GM18858 (cell line): ENCODE measurements around the gene GALNT11.

Source experiments
- ATAC-seq: cut with Tn5 transposase; IDR thresholded peaks from one replicate; pipeline ENCODE4 v1.9.1; 2021; ENCODE audit not compliant: unreplicated experiment

GALNT11 gene

GRCh38 chr7:152115021-152115718 is 89.7 kb downstream of the GALNT11 start:
- no peak for ATAC-seq

GRCh38 chr7:152117356-152117755 is 91.9 kb downstream of the GALNT11 start:
- ATAC-seq: no peak

DNA sequence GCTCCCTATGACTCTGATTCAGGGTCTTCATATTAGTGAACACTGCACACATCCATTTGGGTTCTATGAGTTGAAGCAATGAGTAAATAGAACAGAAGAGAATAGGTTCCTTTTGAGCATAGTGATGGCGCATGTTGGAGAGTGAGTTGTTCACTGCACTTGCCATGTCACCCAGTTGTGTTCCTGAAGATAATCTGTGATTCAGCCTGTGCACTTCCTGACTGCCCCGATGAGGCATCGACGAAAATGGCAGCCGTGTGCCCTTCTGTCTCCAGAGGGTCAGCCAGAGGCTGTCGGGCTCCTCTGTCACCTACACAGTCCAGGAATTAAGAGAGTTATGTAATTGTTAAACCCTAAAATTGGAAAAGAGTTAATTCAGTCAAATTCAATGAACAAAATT is 94.7 kb downstream of the GALNT11 start:
- no peak for ATAC-seq

DNA sequence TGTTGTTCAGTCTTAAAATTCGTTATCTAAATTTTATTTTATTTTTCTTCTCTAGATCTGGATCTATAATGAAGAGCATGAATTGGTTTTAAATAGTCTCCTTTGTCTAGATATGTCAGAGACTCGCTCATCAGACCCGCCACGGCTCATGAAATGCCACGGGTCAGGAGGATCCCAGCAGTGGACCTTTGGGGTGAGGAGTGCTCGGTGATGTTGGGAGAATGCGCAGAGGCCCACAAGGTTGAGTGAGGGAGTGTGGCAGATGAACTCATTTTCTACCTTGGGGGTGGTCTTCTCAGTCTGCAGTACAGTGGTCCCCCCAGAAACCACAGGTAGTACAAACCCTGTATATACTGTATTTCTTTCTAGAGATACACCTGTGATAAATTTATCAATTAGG is 95.3 kb downstream of the GALNT11 start:
- ATAC-seq: no peak

DNA sequence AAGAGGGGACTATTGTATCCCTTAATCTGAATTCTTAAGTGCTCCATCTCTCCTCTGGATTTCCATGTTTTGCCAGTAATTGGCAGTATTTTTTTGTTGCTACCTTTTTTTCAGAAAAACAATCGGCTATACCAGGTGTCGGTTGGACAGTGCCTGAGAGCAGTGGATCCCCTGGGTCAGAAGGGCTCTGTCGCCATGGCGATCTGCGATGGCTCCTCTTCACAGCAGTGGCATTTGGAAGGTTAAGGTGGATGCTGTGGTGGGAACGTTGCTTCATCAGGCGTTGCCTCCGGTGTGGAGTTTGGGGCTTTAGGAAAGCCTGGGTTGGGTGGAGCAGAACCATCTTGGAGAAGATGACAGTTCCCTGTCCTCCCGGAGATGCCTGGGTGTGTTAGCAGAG is 96.0 kb downstream of the GALNT11 start:
- no peak for ATAC-seq

DNA sequence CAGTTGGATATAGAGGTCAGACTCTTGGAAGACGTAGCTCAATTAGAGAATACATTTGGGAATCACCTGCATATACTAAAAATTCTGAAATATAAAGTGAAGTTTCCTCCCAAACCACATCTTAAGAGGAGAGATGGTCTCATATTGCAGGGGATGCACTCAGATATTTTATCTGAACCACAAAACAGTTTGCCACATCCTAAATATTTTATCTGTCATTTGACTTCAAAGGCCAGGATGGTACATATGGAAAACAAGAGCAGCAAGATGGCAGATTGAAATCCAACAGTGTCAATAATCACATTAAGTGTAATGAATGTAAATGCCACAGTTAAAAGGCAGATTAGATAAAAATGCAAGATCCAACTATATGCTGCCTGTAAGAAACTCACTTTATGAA is 97.1 kb downstream of the GALNT11 start:
- ATAC-seq: no peak

DNA sequence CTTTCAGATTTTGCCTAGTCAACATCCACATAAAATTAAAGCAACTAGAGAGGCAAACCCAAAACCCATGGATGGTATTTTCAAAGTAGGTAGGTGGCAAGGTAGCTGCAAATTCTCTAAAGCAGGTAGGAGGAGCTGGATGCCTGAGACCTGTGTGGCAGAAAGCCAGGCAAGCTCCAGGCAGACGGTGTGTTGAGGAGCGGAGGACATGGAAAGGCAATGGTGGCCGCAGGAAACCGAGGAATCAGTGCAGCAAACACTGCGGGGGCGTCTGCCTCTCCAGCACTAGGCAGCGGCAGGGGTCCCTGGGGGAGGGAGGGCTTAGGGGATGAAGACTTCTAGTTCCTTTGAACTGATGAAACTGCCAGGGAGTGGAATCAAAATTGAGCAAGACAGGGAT is 101.3 kb downstream of the GALNT11 start:
- no peak for ATAC-seq

DNA sequence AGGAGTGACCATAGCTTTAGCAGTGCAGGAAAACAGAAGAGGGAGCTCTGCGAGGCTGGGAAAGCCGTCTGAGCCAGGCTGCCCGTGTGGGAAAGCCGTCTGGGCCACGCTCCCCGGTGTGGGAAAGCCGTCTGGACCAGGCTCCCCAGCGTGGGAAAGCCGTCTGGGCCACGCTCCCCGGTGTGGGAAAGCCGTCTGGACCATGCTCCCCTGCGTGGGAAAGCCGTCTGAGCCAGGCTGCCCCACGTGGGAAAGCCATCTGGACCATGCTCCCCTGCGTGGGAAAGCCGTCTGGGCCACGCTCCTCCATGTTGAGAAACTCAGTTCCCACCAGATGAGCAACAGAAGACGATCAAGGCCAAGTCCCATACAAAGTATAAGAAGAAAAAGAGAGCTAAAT is 101.8 kb downstream of the GALNT11 start:
- no peak for ATAC-seq

GRCh38 chr7:152128252-152128651 is 102.8 kb downstream of the GALNT11 start:
- ATAC-seq: no peak

DNA sequence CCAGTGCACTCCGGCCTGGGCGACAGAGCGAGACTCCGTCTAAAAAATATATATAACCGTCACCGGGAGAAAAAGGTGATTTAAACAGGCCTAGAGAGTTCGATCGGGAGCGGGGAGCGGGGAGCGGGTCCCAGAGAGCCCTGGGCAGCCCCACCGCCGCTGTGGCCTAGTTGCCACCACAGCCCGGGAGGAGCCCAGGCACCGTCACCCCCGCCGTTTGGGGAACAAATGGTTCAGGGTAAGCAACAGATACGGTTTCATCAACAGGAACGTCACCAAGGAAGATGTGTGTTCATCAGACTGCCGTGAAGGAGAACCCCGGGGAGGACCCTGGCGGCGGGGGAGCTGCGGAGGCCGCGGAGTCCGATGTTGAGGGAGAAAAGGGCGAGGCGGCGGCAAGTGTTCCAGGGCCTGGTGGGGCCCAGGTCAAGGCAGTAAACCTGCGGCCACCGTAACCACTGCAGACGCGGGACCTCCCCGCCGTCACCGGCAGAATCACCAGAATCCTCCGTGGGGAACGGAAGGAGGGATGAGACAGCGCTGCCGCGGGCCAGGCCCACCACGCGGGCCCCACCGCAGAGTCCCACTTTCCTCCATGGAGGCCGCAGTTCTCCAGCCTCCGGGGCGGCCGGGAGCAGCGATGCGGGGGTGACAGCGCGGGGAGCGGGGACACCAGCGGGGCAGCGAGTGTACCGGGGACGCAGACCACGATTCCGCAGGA is 103.4 kb downstream of the GALNT11 start:
- no peak for ATAC-seq

DNA sequence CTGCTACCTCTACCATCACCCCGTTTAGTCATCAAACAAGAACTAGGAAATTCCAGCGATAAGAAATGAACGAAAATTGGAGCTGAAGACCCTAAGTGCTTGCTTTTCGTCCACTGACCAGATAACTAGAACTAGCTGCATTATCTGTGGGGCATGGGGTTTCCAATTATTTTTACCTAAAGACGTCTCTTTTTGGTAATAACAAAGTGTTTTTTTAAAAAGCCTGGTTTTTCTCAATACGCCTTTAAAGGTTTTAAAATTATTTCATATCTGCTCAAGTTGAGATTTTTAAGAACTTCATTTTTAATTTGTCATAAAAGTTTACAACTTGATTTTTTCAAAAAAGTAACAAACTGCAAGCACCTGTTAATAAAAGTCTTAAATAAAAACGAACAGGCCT is 104.2 kb downstream of the GALNT11 start:
- no peak for ATAC-seq

- no peak for ATAC-seq
Measured at GRCh38 chr7:152130658-152131590, 105.5 kb downstream of the GALNT11 start.

- no peak for ATAC-seq
Measured at GRCh38 chr7:152131981-152132494, 106.6 kb downstream of the GALNT11 start.

GRCh38 chr7:152132812-152133211 is 107.3 kb downstream of the GALNT11 start:
- ATAC-seq: no peak

DNA sequence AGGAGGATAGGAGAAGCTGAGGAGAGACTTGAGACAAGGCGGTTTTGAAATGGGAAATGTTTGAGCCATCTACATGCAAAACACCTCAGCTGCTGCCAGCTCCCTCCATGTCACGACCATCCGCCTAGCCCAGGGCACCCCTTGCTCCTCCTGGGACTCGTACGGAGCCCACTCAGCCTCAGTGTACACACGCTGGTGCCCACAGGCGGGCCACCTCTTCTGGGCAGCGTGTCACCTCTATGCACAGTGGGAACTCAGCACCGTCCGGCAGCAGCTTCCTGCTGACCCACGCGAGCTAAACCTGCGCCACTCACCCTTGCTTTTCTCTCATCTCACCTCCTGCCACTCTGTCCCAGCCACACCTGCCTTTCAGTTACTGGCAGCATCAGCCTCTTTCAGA is 108.3 kb downstream of the GALNT11 start:
- ATAC-seq: no peak

DNA sequence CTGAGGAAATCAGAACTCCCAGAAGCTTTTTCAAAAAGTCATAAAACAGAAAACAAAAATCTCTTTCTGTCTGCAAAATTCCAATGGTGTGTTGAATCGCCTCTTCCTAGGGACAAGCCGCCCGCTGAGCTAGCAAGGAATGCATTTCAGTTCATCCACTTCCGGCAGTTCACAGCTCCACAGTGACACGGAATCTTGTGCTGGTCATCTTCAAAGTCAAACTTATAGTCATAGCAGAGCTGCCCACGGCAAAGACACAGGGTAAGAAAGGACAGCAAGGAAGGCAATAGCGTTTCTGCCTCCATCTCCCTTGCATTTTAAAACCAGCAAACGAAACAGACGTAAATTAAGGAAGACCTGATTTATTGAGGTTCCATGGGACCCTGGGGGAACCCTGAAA is 111.2 kb downstream of the GALNT11 start:
- ATAC-seq: no peak

DNA sequence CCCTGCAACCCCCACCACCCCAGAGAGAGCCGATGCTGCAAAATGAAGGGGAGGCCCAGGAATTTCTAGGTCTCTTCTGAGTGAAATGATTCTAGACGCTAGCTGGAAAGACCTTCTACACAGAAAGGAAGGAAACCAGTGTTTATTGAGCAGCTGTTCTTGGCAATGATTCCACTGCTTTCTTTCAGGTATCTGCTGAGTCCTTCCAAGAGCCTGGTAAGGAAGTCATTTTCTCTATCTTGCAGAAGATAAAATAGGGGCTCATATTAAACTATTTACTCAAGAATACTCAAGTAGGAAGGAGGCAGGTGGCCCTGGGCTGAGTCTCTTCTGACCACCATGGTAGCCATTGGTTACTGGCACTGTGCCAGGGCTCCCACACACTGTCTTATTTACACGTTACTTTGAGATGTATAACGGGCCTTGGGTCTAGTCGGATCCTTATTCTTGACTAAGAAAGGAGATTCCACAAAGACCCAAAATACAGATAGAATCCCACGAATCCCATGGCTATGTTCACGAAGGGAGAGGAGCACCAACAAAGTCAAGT is 112.1 kb downstream of the GALNT11 start:
- no peak for ATAC-seq

DNA sequence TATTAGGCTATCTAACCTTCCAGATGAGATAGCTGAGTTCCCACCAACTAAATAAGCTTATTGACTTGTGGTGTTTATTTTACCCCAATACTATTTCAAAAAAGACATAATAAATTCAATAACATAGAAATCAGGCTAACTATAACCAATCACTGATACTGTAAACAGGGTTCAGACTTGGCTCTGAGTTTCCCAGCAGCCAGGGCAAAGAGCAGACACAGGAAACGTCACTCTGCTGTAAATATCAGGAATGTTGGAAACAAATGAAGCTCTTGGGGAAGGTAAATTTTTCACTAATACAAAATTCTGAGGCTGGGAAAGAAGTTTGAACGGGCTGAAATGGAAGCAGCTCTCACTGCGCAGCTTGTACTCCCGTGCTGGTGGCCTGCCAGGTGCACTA is 114.6 kb downstream of the GALNT11 start:
- no peak for ATAC-seq

DNA sequence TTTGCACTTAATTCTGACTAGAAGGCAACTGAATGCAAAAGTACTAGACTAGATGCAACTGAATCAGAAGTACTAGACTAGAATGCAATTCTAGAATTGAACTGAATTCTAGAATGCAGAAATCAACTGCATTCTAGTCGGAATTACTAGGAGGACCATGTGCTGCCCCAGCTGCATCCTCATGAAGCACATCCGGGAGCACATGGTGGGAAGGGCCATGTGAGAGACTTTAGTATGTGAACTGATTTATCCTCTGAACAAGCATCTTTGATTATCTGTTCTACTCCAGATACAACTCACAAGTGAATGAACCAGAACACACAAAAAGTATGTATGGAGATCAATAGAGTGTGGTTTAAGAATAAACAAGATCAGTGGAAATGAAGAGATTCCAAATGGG is 115.1 kb downstream of the GALNT11 start:
- no peak for ATAC-seq

DNA sequence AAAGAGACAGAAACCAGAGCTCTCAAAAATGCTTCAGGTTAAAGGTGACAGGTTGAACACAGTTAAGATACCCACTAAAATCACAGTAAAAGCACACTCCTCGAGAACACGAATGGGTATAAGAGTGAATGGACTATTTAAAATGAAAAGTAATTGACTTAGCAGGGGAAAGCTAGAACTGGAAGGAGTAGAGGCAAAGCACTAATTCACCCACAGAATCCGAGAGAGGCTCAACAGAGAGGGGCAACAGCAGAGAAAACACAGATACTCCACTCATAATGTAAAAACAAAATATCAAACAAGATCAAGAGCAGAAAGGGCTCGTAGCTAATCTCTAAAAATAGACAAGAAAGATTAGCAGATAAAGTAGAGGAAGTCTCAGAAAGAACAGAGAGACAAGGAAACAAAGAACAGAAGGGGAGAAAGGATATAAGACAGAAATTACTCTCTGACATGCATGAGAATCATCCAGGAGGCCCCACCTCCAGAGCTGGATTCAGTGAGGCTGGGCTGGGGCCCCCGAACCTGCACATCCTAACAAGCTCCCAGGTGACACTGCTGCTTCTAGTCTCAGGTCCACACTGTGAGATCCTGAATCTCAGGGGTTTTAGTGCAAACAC is 117.6 kb downstream of the GALNT11 start:
- no peak for ATAC-seq
